Measurements from ENCODE around the gene DOCK9.

GRCh38 chr13:98848746-98849145, 129.1 kb downstream of the DOCK9 start:
- no peak for TF ChIP-seq JUND (IDR thresholded peaks at IDR 0.05)
- TF ChIP-seq FOXM1 (IDR thresholded peaks at IDR 0.05; ENCODE audit: low read depth): no peak
- TF ChIP-seq RFX5 (IDR thresholded peaks at IDR 0.05; ENCODE audit: low read length): no peak
- no peak for TF ChIP-seq CTCF (IDR thresholded peaks at IDR 0.05)
- TF ChIP-seq POLR2AphosphoS5 (IDR thresholded peaks at IDR 0.05; ENCODE audit: low read depth, low read length): no peak
- TF ChIP-seq YY1 (IDR thresholded peaks at IDR 0.05; ENCODE audit: low read depth): no peak
- TF ChIP-seq EZH2phosphoT487 (IDR thresholded peaks at IDR 0.05; ENCODE audit: borderline replicate concordance, low read depth): no peak
- 0 out of 2 replicates have a peak, but pooled peaks have one; percentile 13 for TF ChIP-seq PBX3 (IDR thresholded peaks at IDR 0.05)
- no peak for TF ChIP-seq REST (IDR thresholded peaks at IDR 0.05; ENCODE audit: low read depth, low read length)
- no peak for TF ChIP-seq MXI1 (IDR thresholded peaks at IDR 0.05; ENCODE audit: low read depth, low read length)
- TF ChIP-seq SMC3 (IDR thresholded peaks at IDR 0.05; ENCODE audit: low read depth, low read length): no peak

Data from SK-N-SH (cell line).